Mucosa of descending colon (tissue), 3 donors: Measurements from ENCODE around the gene MAP3K7CL. TPM values are rescaled to one million over a fixed set of nuclear protein-coding genes. Genes with fewer than 3 reads are reported as not detected.

ENCODE experiments used
- ATAC-seq: fragments of 200-7000 bp; cut with Tn5 transposase; one replicate; pipeline ENCODE4 v1.9.1; 2020; ENCODE audit warnings: mild to moderate bottlenecking, moderate library complexity
- DNase-seq, 3 donors: peaks; one replicate each; pipeline ENCODE4 v3.0.0-alpha.2; 2020
- H3K36me3 ChIP-seq: fragments of 200-600 bp; one replicate; pipeline ENCODE4 v1.8.0; 2021; ENCODE audit warnings: low read depth, mild to moderate bottlenecking
- H3K4me1 ChIP-seq: fragments of 200-600 bp; one replicate; pipeline ENCODE4 v1.8.0; 2021; ENCODE audit warnings: low read depth, mild to moderate bottlenecking
- H3K4me3 ChIP-seq: fragments of 200-600 bp; one replicate; pipeline ENCODE4 v1.8.0; 2021; ENCODE audit warnings: mild to moderate bottlenecking
- H3K9me3 ChIP-seq: fragments of 200-600 bp; one replicate; pipeline ENCODE4 v1.8.0; 2021; ENCODE audit warnings: mild to moderate bottlenecking
- intact Hi-C, 2 donors: fragments of 100-400 bp; cut with DNase I in 1 of 2; cut with micrococcal nuclease in 1 of 2; formaldehyde crosslinking; loops; one replicate each; pipeline versions ENCODE4 v1.11.0 to v1.11.1; 2022; cut with DNase I, micrococcal nuclease
- total RNA-seq, 3 donors: library from RNA; stranded (reverse); fragmentation: NEBNext Ultra II Directional in 2 of 3; extraction: Animal tissue kit (Norgen Biotek cat#: 25700) in 2 of 3; gene quantifications; one replicate each; pipeline versions ENCODE4 v1.2.1 to v1.2.4, GENCODE V29; 2021 to 2023
- TF ChIP-seq, protein P1 (sequence below): fragments of 200-600 bp; IDR thresholded peaks from one replicate; pipeline ENCODE4 v1.8.0; 2022; ENCODE audit warnings: antibody characterized with exemption, mild to moderate bottlenecking
- donor health status: DM: no; HTN: no; CAD: no; lungs with moderate emphysema.
- donor health status: DM: no; HTN: no; CAD: no.
- donor health status: DM: no; HTN: yes; CAD: no.

MAP3K7CL gene
- total RNA-seq, 3 donors from 2014 or later: 2.2 to 7.9 (median 4.3) TPM

DNA sequence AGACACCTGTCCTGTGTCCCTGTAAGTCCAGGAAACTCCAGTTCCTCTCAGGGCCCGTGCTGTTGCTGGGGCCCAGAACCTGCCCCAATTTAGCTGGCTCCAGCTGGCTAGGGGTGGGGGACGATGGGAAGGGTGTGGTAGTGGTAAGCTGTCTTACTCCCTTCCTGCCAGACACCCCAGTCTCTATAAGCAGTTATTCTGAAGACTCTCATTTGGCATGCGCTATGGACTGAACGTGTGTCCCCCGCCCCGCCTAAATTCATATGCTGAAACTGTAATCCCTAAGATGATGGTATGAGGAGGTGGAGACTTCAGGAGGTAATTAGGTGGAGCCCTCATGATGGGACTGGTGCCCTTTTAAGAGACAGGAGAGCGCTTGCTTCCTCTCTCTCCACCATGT lies 82.0 kb downstream of the MAP3K7CL start:
- Histone ChIP-seq H3K36me3 (no peaks in the 10 kb centered on the region), H3K4me1 (peaks cover 11% of the 10 kb centered on the region), H3K4me3 (no peak overlapping the region), H3K9me3 (no peaks in the 10 kb centered on the region)
- DNase-seq (no peak), ATAC-seq (no peak)
- TF ChIP-seq, protein P1, sequence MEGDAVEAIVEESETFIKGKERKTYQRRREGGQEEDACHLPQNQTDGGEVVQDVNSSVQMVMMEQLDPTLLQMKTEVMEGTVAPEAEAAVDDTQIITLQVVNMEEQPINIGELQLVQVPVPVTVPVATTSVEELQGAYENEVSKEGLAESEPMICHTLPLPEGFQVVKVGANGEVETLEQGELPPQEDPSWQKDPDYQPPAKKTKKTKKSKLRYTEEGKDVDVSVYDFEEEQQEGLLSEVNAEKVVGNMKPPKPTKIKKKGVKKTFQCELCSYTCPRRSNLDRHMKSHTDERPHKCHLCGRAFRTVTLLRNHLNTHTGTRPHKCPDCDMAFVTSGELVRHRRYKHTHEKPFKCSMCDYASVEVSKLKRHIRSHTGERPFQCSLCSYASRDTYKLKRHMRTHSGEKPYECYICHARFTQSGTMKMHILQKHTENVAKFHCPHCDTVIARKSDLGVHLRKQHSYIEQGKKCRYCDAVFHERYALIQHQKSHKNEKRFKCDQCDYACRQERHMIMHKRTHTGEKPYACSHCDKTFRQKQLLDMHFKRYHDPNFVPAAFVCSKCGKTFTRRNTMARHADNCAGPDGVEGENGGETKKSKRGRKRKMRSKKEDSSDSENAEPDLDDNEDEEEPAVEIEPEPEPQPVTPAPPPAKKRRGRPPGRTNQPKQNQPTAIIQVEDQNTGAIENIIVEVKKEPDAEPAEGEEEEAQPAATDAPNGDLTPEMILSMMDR: no peak
- intact Hi-C loops: no loop called here

DNA sequence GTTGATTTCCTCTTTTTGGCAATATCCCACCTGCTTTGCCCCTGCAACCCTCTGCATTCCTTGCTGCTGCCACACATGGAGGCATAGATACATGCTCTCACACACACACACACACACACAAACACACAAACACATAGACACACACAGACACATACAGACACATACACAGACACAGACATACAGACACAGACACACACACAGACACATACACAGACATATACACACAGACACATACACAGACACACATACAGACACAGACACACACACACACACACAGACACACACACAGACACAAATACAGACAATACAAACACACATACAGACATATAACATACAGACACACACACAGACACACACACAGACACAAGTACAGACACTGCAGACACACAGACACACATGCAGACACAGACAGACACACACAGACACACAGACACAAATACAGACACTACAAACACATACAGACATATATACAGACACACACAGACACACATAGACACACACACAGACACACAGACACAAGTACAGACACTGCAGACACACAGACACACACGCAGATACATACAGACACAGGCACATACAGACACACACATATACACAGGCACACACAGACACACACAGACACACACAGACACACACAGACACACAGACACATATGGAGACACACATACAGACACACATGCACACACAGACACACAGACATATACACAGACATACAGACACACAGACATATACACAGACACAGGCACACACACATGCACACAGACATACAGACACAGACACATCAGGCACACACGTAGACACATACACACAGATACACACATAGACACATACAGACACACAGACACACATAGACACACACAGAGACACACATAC lies 83.3 kb downstream of the MAP3K7CL start:
- no peak for ATAC-seq
- no peaks in the 10 kb centered on the region for H3K36me3 ChIP-seq
- DNase-seq: no peak
- no peak overlapping the region for H3K4me3 ChIP-seq
- H3K9me3 ChIP-seq: no peaks in the 10 kb centered on the region
- intact Hi-C loops: no loop called here
- TF ChIP-seq, protein P1: no peak
- H3K4me1 ChIP-seq: peaks cover 24% of the 10 kb centered on the region

DNA sequence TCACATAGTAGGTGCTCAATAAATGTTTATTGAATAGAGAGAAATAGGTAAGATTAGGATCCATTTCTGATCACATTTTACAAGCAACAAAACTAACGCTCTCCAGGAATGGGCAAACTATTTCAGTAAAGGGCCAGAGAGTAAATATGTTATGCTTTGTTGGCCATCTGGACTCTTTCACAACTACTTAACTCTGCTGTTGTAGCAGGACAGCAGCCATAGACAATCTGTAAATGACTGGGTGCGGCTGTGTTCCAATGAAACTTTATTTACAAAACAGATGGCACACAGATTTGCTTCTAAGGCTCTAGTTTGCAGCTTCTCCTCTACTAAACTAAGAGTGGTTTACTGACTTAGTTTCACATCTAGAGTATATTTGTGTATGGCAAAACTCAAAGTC lies 85.3 kb downstream of the MAP3K7CL start:
- no peaks in the 10 kb centered on the region for H3K9me3 ChIP-seq
- H3K4me1 ChIP-seq: peaks cover 36% of the 10 kb centered on the region
- H3K36me3 ChIP-seq: no peaks in the 10 kb centered on the region
- TF ChIP-seq, protein P1: no peak
- DNase-seq (peak in 1 of 3 donors; percentile 44), ATAC-seq (peak; percentile 58)
- H3K4me3 ChIP-seq: no peak overlapping the region
- intact Hi-C loops: no loop called here

DNA sequence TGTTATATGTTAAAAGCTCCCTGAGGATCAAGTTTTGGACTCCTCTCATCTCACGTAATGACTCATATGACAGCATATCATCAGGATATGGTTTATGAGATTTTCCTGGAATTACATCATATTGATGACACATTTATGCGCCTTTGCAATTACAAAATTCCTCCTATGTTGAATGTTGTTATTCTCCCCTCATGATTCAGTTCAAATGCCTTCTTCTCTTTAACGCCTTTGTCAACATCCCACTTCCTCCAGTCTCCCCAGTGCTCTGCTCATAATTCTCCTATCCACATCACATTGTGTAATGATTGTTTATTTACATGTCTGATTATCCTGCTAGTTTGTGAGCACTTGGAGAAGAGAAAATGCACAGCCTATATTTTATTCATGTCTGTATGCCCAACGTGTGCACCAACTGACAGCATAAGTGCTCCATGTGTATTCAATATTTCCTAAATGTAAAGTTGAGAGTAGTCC lies 87.4 kb downstream of the MAP3K7CL start:
- Histone ChIP-seq H3K4me1 (peaks cover 36% of the 10 kb centered on the region), H3K36me3 (no peaks in the 10 kb centered on the region), H3K9me3 (no peaks in the 10 kb centered on the region), H3K4me3 (no peak overlapping the region)
- DNase-seq: no peak
- TF ChIP-seq, protein P1: no peak
- peak; percentile 86 for ATAC-seq
- intact Hi-C loops: no loop called here

DNA sequence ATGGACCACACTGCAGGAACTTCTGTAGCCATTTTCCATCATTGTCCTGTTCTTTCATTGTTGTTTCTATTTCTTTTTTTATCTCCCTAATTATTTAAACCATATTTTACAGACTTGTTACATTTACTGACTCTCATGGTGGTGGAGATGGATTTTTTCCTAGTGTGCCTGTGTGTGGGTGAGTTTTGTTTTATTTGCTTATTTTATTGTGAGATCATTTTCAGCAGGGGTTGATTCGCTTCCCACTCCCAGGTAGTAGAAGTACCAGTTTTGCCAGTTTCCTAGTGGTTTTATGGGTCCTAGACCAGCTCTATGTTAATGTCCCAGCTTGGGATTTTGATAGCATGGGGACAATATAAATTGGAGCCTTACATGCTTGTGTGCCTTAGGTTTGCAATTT lies 88.3 kb downstream of the MAP3K7CL start:
- peak; percentile 82 for ATAC-seq
- peak in 1 of 3 donors; percentile 67 for DNase-seq
- Histone ChIP-seq H3K4me3 (no peak overlapping the region), H3K4me1 (peaks cover 36% of the 10 kb centered on the region), H3K9me3 (no peaks in the 10 kb centered on the region), H3K36me3 (no peaks in the 10 kb centered on the region)
- intact Hi-C loops: no loop called here
- TF ChIP-seq, protein P1: no peak
